Caco-2 (cell line): ENCODE results near the gene RIOX2. TPM values are rescaled to one million over a fixed set of nuclear protein-coding genes. Genes with fewer than 3 reads are reported as not detected.

Experiments
- BruUV-seq: library from RNA; stranded (reverse); fragments of 400-500 nt; replicated peaks from 2 replicates; lab custom pipeline; 2021; lab: Mats Ljungman, UMichigan
- CTCF ChIA-PET: fragments of 300-600 bp; sonication (Branson Sonifier 250); formaldehyde crosslinking; loops from one replicate; lab custom pipeline; 2022; ENCODE audit warnings: antibody characterized with exemption; lab: Charles Lee
- POLR2A ChIA-PET: fragments of 300-600 bp; sonication (Branson Sonifier 250); formaldehyde crosslinking; loops from one replicate; lab custom pipeline; 2022; ENCODE audit warnings: antibody characterized with exemption; lab: Charles Lee
- DNase-seq, 2 experiments: peaks; one replicate each; pipeline versions ENCODE4 v3.0.0 to v3.0.0-alpha.2; 2020 to 2022
- H3K27me3 ChIP-seq: replicated peaks from 2 replicates; pipeline ENCODE4 v1.6.0; 2011; ENCODE audit warnings: low read length; ENCODE audit not compliant: control insufficient read depth, insufficient read depth
- H3K36me3 ChIP-seq: 2 replicates; pipeline ENCODE4 v1.5.1; 2011; ENCODE audit warnings: low read length; ENCODE audit not compliant: control insufficient read depth, insufficient read depth
- H3K4me1 ChIP-seq: fragments of 250-450 bp; sonication (Bioruptor Pico); 2 replicates; pipeline ENCODE4 v1.5.1; 2020; ENCODE audit warnings: mild to moderate bottlenecking
- H3K4me3 ChIP-seq: 2 replicates; pipeline ENCODE4 v1.5.1; 2011; ENCODE audit warnings: low read depth, mild to moderate bottlenecking, control low read depth, low read length
- H3K9me3 ChIP-seq: fragments of 250-450 bp; sonication (Bioruptor Pico); 2 replicates; pipeline ENCODE4 v1.5.1; 2020; ENCODE audit warnings: mild to moderate bottlenecking, moderate library complexity
- H3K27ac Mint-ChIP-seq: one replicate; pipeline ENCODE4 v1.8.0; 2022; ENCODE audit warnings: mixed read lengths; ENCODE audit not compliant: unreplicated experiment
- H3K27me3 Mint-ChIP-seq: one replicate; pipeline ENCODE4 v1.8.0; 2022; ENCODE audit warnings: mixed read lengths; ENCODE audit not compliant: insufficient read depth, unreplicated experiment
- H3K36me3 Mint-ChIP-seq: one replicate; pipeline ENCODE4 v1.8.0; 2022; ENCODE audit warnings: mild to moderate bottlenecking, mixed read lengths; ENCODE audit not compliant: insufficient read depth, unreplicated experiment
- H3K4me1 Mint-ChIP-seq: one replicate; pipeline ENCODE4 v1.8.0; 2022; ENCODE audit warnings: low read depth, mixed read lengths; ENCODE audit not compliant: unreplicated experiment
- H3K4me3 Mint-ChIP-seq: one replicate; pipeline ENCODE4 v1.8.0; 2022; ENCODE audit warnings: mild to moderate bottlenecking, moderate library complexity, mixed read lengths; ENCODE audit not compliant: unreplicated experiment
- H3K9me3 Mint-ChIP-seq: one replicate; pipeline ENCODE4 v1.8.0; 2022; ENCODE audit warnings: mixed read lengths; ENCODE audit not compliant: unreplicated experiment
- CTCF ChIP-seq, 2 experiments: fragments of 200-600 bp in 1 of 2; IDR thresholded peaks; 1 replicate in 1 of 2; 2 replicates in 1 of 2; pipeline versions ENCODE4 v1.5.1 to v1.8.0; 2011 to 2022; ENCODE audit warnings: antibody characterized with exemption in 1 of 2, control low read depth in 1 of 2, inconsistent platforms in 1 of 2, low read depth in 1 of 2, low read length in 1 of 2, mild to moderate bottlenecking in 1 of 2, moderate library complexity in 1 of 2; ENCODE audit not compliant: insufficient read depth in 1 of 2, severe bottlenecking in 1 of 2, unreplicated experiment in 1 of 2
- intact Hi-C: fragments of 100-400 bp; cut with micrococcal nuclease; formaldehyde crosslinking; loops from one replicate; pipeline ENCODE4 v1.10.0; 2022; ENCODE audit not compliant: unreplicated experiment
- total RNA-seq: library from RNA; stranded (reverse); gene quantifications from 2 replicates; pipeline ENCODE4 v1.2.3, GENCODE V29; 2022

RIOX2 gene
- total RNA-seq, 1 experiment from 2014 or later, result 25.0 TPM

GRCh38 chr3:98010194-98010882, 38.1 kb upstream of the RIOX2 start:
- no peaks in the 10 kb centered on the region for H3K36me3 ChIP-seq
- no peaks in the 10 kb centered on the region for H3K27me3 Mint-ChIP-seq
- intact Hi-C loops, result no loop called here
- no peaks in the 10 kb centered on the region for H3K4me1 Mint-ChIP-seq
- POLR2A ChIA-PET, result no interaction called here
- H3K9me3 Mint-ChIP-seq, result no peaks in the 10 kb centered on the region
- no peak overlapping the region for H3K4me3 Mint-ChIP-seq
- BruUV-seq, result no TSS peak
- H3K9me3 ChIP-seq, result no peaks in the 10 kb centered on the region
- no peaks in the 10 kb centered on the region for H3K36me3 Mint-ChIP-seq
- TF ChIP-seq CTCF (IDR thresholded peaks at IDR 0.05; ENCODE audit: insufficient read depth in 1 of 2, low read depth in 1 of 2, low read length in 1 of 2, severe bottlenecking in 1 of 2, unreplicated experiment in 1 of 2), result no peak
- H3K4me3 ChIP-seq, result no peak overlapping the region
- no peaks in the 10 kb centered on the region for H3K27me3 ChIP-seq
- CTCF ChIA-PET, result interaction anchor here (0.6 kb wide), 1 partner anchor 18 kb away, joined by 3 read pairs; no protein-coding TSS in a partner anchor
- DNase-seq, result peak; percentile 15 to 59
- H3K4me1 ChIP-seq, result peaks cover 13% of the 10 kb centered on the region
- H3K27ac Mint-ChIP-seq, result no peak overlapping the region

DNA sequence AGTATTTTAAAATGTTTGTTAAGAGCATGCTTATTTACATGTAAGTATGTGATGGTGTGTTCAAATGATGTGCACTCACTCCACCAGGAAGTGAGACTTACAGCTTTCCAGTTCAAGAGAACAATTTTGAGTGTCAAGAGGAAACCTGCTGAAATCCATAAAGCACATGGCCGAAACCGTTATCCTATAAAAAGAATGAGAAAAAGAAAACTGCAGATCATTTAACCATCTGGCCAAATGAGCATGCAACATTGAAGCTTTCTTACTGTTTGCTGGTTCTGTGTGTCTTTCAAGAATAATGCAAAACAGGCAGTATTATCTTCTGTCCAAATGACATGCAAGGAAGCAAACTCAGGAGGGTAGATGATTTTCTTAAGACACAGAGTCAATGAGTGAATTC, 36.6 kb upstream of the RIOX2 start:
- H3K36me3 ChIP-seq, result no peaks in the 10 kb centered on the region
- Mint-ChIP-seq H3K27ac (no peak overlapping the region), H3K9me3 (no peaks in the 10 kb centered on the region), H3K4me3 (no peak overlapping the region), H3K27me3 (no peaks in the 10 kb centered on the region), H3K4me1 (no peaks in the 10 kb centered on the region), H3K36me3 (no peaks in the 10 kb centered on the region)
- ChIA-PET CTCF (no interaction called here), POLR2A (no interaction called here)
- no peaks in the 10 kb centered on the region for H3K9me3 ChIP-seq
- H3K4me3 ChIP-seq, result no peak overlapping the region
- H3K4me1 ChIP-seq, result peaks cover 13% of the 10 kb centered on the region
- BruUV-seq, result no TSS peak
- no peak for TF ChIP-seq CTCF (IDR thresholded peaks at IDR 0.05; ENCODE audit: insufficient read depth in 1 of 2, low read depth in 1 of 2, low read length in 1 of 2, severe bottlenecking in 1 of 2, unreplicated experiment in 1 of 2)
- no peaks in the 10 kb centered on the region for H3K27me3 ChIP-seq
- DNase-seq, result no peak
- intact Hi-C loops, result no loop called here

- intact Hi-C loops, result no loop called here
- POLR2A ChIA-PET, result no interaction called here
- Histone ChIP-seq H3K4me1 (peaks cover 10% of the 10 kb centered on the region), H3K27me3 (no peaks in the 10 kb centered on the region), H3K4me3 (no peak overlapping the region), H3K9me3 (no peaks in the 10 kb centered on the region), H3K36me3 (no peaks in the 10 kb centered on the region)
- no peak overlapping the region for H3K27ac Mint-ChIP-seq
- CTCF ChIA-PET, result no interaction called here
- no peaks in the 10 kb centered on the region for H3K4me1 Mint-ChIP-seq
- no TSS peak for BruUV-seq
- no peaks in the 10 kb centered on the region for H3K36me3 Mint-ChIP-seq
- H3K27me3 Mint-ChIP-seq, result peaks cover 3% of the 10 kb centered on the region
- H3K4me3 Mint-ChIP-seq, result no peak overlapping the region
- no peak for DNase-seq
- H3K9me3 Mint-ChIP-seq, result no peaks in the 10 kb centered on the region
- TF ChIP-seq CTCF (IDR thresholded peaks at IDR 0.05; ENCODE audit: insufficient read depth in 1 of 2, low read depth in 1 of 2, low read length in 1 of 2, severe bottlenecking in 1 of 2, unreplicated experiment in 1 of 2), result no peak
Measured at GRCh38 chr3:98005438-98005837, 33.2 kb upstream of the RIOX2 start.
